ENCODE data around the gene RAP1GAP2. TPM values are rescaled to one million over a fixed set of nuclear protein-coding genes. Genes with fewer than 3 reads are reported as not detected.
"Not testable (repeated sequence)": the region's sequence is repeated elsewhere in the genome, so short reads cannot be mapped to it uniquely, and the experiment has no call there.

Gene RAP1GAP2
- total RNA-seq, 1 experiment from 2014 or later: 2.0 TPM

- in situ Hi-C loops (cut with HindIII; ENCODE audit: low pct_unique_long_range_greater_than_20kb, low sequenced_read_pairs): no loop called here
- DNase-seq (ENCODE audit: low read depth, low spot score): no peak
Measured at GRCh38 chr17:2803386-2803785, 7.1 kb downstream of the RAP1GAP2 start.

- DNase-seq (ENCODE audit: low read depth, low spot score): no peak
- in situ Hi-C loops (cut with HindIII; ENCODE audit: low pct_unique_long_range_greater_than_20kb, low sequenced_read_pairs): no loop called here
Measured at GRCh38 chr17:2803971-2804370, 7.7 kb downstream of the RAP1GAP2 start.

GRCh38 chr17:2804912-2805311 lies 8.7 kb downstream of the RAP1GAP2 start:
- in situ Hi-C loops (cut with HindIII; ENCODE audit: low pct_unique_long_range_greater_than_20kb, low sequenced_read_pairs): no loop called here
- no peak for DNase-seq (ENCODE audit: low read depth, low spot score)

GRCh38 chr17:2805961-2806360 lies 9.7 kb downstream of the RAP1GAP2 start:
- in situ Hi-C loops (cut with HindIII; ENCODE audit: low pct_unique_long_range_greater_than_20kb, low sequenced_read_pairs): no loop called here
- DNase-seq (ENCODE audit: low read depth, low spot score): no peak

- in situ Hi-C loops (cut with HindIII; ENCODE audit: low pct_unique_long_range_greater_than_20kb, low sequenced_read_pairs): no loop called here
- DNase-seq (ENCODE audit: low read depth, low spot score): no peak
Measured at GRCh38 chr17:2808367-2809335, 12.4 kb downstream of the RAP1GAP2 start.

- no peak for DNase-seq (ENCODE audit: low read depth, low spot score)
- in situ Hi-C loops (cut with HindIII; ENCODE audit: low pct_unique_long_range_greater_than_20kb, low sequenced_read_pairs): no loop called here
Measured at GRCh38 chr17:2809337-2809736, 13.1 kb downstream of the RAP1GAP2 start.

GRCh38 chr17:2814049-2814448 lies 17.8 kb downstream of the RAP1GAP2 start:
- DNase-seq (ENCODE audit: low read depth, low spot score): no peak
- in situ Hi-C loops (cut with HindIII; ENCODE audit: low pct_unique_long_range_greater_than_20kb, low sequenced_read_pairs): no loop called here

GRCh38 chr17:2814481-2815341 lies 18.5 kb downstream of the RAP1GAP2 start:
- in situ Hi-C loops (cut with HindIII; ENCODE audit: low pct_unique_long_range_greater_than_20kb, low sequenced_read_pairs): no loop called here
- DNase-seq (ENCODE audit: low read depth, low spot score): no peak

- in situ Hi-C loops (cut with HindIII; ENCODE audit: low pct_unique_long_range_greater_than_20kb, low sequenced_read_pairs): no loop called here
- DNase-seq (ENCODE audit: low read depth, low spot score): no peak
Measured at GRCh38 chr17:2815781-2816185, 19.5 kb downstream of the RAP1GAP2 start.

- in situ Hi-C loops (cut with HindIII; ENCODE audit: low pct_unique_long_range_greater_than_20kb, low sequenced_read_pairs): no loop called here
- no peak for DNase-seq (ENCODE audit: low read depth, low spot score)
Measured at GRCh38 chr17:2816688-2817087, 20.4 kb downstream of the RAP1GAP2 start.

GRCh38 chr17:2819294-2819693 lies 23.1 kb downstream of the RAP1GAP2 start:
- DNase-seq (ENCODE audit: low read depth, low spot score); in situ Hi-C loops (cut with HindIII; ENCODE audit: low pct_unique_long_range_greater_than_20kb, low sequenced_read_pairs): not testable (repeated sequence)

- DNase-seq (ENCODE audit: low read depth, low spot score): no peak
- in situ Hi-C loops (cut with HindIII; ENCODE audit: low pct_unique_long_range_greater_than_20kb, low sequenced_read_pairs): no loop called here
Measured at GRCh38 chr17:2819921-2820501, 23.8 kb downstream of the RAP1GAP2 start.

- no peak for DNase-seq (ENCODE audit: low read depth, low spot score)
- in situ Hi-C loops (cut with HindIII; ENCODE audit: low pct_unique_long_range_greater_than_20kb, low sequenced_read_pairs): no loop called here
Measured at GRCh38 chr17:2821868-2822267, 25.6 kb downstream of the RAP1GAP2 start.

GRCh38 chr17:2822358-2822757 lies 26.1 kb downstream of the RAP1GAP2 start:
- in situ Hi-C loops (cut with HindIII; ENCODE audit: low pct_unique_long_range_greater_than_20kb, low sequenced_read_pairs): no loop called here
- no peak for DNase-seq (ENCODE audit: low read depth, low spot score)

GRCh38 chr17:2825253-2825970 lies 29.2 kb downstream of the RAP1GAP2 start:
- in situ Hi-C loops (cut with HindIII; ENCODE audit: low pct_unique_long_range_greater_than_20kb, low sequenced_read_pairs): no loop called here
- no peak for DNase-seq (ENCODE audit: low read depth, low spot score)

GRCh38 chr17:2828397-2829038 lies 32.3 kb downstream of the RAP1GAP2 start:
- DNase-seq (ENCODE audit: low read depth, low spot score): peak; percentile 63
- in situ Hi-C loops (cut with HindIII; ENCODE audit: low pct_unique_long_range_greater_than_20kb, low sequenced_read_pairs): no loop called here

GRCh38 chr17:2830678-2831077 lies 34.4 kb downstream of the RAP1GAP2 start:
- DNase-seq (ENCODE audit: low read depth, low spot score): no peak
- in situ Hi-C loops (cut with HindIII; ENCODE audit: low pct_unique_long_range_greater_than_20kb, low sequenced_read_pairs): no loop called here

Measured in SK-MEL-5 (cell line).